GM18526 (cell line): ENCODE data around the gene PHF21B.

Source experiments
- POLR2A ChIP-seq: IDR thresholded peaks from 3 replicates; pipeline ENCODE4 v1.6.1; 2011; ENCODE audit not compliant: insufficient read length; ENCODE audit errors: extremely low read depth

PHF21B gene

GRCh38 chr22:45000330-45000729, 9.5 kb downstream of the PHF21B start:
- no peak for TF ChIP-seq POLR2A

DNA sequence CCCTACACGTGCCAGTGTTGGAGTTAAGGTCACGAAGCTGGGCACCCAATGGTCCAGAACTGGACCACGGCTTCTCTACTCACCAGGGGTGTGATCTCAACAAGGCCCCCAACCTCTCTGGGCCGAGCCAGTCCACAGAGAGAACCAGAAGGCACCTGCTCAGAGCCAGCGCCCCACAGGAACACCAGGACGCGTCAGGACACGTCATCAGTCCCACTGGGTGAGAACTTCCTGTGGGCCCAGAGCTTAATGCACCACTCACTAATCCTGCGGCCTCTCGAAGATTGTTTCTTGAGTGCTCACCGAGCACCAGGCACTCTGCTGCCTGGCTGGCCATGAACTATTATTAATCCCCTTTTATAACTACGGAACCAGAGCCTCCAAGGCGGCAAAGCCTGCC, 10.1 kb downstream of the PHF21B start:
- TF ChIP-seq POLR2A, result no peak

DNA sequence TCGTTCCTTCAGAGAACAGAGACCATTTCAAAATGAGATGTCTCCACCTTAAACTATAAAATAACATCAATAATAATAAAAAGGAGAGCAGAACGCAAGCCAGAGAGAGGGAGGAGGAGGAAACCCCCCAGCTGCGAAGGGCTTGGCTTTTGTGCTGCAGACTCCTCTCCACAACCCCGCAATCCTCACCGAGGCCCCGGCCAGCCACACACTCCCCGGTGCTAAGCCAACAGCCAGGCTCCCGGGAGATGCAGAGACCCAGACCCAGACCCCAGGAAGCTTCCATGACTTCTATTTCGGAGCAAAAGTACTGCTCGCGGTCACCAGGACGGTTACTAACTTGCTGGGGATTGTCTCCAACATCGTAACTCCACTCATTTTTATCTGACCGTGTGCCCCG, 10.6 kb downstream of the PHF21B start:
- no peak for TF ChIP-seq POLR2A

DNA sequence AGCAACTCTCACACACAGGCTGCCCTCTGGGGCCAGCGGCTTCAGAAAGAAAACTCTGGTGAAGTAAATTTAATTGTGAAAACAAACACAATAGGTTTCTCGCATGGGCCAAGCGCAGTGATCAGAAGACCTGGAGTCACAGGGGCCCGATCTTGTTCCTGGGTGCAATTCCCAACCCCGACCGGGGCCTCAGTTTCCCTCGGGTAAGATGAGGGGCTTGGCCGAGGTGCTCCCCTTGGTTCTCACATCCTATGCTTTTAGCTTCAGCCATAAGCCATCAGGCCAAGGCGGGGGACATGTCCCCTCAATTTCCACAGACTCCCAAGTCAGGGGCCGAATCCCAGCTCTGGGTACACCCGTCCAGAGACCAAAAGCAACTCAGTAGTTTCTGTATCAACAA, 11.5 kb downstream of the PHF21B start:
- no peak for TF ChIP-seq POLR2A

DNA sequence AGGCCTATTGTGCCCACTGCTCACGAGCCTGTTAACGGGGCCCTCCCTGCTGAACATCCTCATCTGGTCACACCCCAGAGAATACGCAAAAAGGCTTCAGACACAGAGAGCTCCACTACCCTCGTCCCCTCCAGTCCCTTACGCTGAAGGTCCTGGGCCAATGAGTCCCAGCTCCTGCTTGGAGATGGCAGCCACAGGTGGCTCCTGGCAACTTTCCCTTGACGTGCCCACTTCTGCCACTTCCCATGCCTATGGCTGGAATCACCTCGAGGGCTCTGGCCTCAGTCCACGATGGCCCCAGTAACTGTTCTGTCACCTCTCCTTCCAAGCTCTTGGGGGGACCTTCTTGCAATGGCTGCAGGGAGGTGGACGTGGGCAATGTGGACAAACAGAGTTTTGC, 12.7 kb downstream of the PHF21B start:
- TF ChIP-seq POLR2A, result no peak

- no peak for TF ChIP-seq POLR2A
These were observed 13.2 kb downstream of the PHF21B start for GRCh38 chr22:44996648-44997047.

DNA sequence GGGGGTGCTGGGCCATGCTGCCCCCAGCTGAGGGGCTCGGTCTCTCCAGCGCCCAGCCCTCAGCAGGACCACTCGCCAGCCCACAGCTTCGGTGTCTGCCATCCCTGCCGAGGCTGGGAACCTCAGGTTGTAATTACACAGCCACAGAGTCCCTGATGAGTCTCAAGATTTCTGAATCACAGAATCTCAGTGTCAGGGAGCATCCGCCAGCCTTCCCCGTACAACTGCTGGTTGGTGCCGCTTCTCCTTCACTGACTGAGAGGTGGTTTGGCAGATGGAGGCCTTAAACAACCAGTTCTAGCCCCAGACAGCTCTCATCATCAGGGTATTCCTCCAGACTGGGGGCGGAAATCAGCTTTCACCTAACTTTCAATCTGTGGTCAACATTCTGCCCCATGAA, 13.7 kb downstream of the PHF21B start:
- TF ChIP-seq POLR2A, result no peak

- TF ChIP-seq POLR2A, result no peak
These were observed 14.1 kb downstream of the PHF21B start for GRCh38 chr22:44995715-44996114.

DNA sequence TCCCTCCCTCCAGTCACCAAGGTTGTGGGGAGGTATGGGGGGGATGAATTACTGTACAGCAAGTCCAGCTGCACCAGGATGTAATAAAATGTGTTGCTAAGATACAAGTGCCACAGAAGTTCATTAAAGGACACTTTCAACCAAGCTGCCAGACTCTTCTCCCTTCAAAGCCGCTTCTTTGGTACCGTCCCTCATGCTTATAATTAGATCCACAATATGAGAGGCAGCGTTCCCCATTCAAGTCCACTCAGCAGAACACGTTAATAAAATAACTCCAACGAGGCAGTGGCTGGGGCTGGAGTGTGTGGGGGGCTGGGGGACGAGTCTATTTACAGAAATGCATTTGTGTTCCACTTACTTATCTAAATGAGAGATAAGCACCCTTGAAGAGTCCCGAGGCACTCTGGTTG, 14.7 kb downstream of the PHF21B start:
- TF ChIP-seq POLR2A, result no peak

- TF ChIP-seq POLR2A, result no peak
These were observed 15.3 kb downstream of the PHF21B start for GRCh38 chr22:44994399-44995104.

DNA sequence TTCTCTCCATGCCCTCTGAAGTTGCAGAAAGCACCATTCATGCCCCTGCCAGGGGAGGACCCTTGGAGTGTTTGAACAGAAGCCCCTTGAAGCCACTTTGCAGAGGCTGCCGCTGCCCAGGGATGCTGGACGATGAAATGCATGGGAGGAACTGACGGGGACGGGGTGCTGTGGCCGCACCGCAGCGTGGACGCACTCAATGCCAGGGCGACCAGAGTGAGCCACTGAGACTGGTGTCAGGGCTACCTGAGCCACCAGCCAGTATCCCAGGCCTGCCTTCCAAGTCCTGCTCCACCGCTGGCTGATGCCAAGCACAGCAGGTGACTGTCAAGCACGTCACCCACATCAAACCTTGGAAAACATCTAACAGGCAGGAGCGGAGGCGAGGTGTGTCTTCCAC, 17.6 kb downstream of the PHF21B start:
- no peak for TF ChIP-seq POLR2A

DNA sequence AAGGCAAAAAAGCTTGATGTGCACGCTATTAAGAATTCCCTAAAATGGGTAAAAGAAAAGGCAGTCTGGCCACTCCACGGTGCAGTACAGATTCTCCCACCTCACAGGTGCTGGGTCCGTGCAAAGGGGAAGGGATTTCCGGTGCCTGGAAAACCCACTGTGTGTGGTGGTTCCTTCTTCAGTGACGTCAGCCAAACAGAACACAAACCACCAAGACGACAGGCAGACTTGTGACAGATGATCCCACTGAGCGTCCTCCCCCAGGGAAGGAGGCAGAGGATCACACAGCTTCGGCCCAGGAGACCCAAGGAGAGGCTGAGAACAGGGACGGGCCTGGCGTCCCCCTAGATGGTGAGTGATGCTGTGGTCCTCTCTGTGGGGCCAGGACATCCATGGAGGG, 18.6 kb downstream of the PHF21B start:
- no peak for TF ChIP-seq POLR2A

- no peak for TF ChIP-seq POLR2A
These were observed 19.0 kb downstream of the PHF21B start for GRCh38 chr22:44990810-44991209.

DNA sequence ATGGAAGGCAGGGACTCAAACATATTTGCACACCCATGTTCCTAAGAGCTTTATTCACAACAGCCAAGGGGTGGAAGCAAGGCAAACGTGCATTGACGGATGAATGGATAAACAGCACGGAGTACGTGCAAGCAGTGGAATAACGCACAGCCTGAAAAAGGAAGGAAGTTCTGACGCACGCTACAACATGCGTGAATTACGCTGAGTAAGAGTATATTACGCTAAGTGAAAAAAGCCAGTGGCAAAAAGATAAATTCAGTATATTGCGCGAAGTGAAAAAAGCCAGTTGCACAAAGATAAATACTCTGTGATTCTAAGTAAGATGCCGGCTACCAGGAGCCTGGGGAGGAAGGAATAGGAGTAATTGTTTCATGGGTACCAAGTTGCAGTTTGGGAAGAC, 19.5 kb downstream of the PHF21B start:
- TF ChIP-seq POLR2A, result no peak

DNA sequence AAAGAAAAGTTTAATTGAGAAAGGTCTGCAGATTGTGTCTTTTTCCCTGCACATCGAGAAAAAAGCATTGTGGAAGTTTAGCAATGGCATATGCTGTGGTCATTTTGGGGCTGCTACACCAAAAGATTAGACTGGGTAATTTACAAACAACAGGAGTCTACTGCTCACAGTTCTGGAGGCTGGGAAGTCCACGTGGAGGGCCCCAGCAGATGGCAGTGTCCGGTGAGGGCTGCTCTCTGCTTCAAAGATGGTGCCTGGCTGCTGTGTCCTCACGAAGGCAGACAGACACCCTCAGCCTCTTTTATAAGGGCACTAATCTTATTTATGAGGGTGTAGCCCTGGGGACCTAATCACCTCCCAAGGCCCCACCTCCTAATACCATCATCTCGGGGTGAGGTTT, 21.1 kb downstream of the PHF21B start:
- TF ChIP-seq POLR2A, result no peak

GRCh38 chr22:44986926-44987325, 22.9 kb downstream of the PHF21B start:
- no peak for TF ChIP-seq POLR2A

GRCh38 chr22:44985906-44986527, 23.8 kb downstream of the PHF21B start:
- TF ChIP-seq POLR2A, result no peak
